HepG2 (cell line): ENCODE measurements around the gene SZRD1. TPM values are rescaled to one million over a fixed set of nuclear protein-coding genes. Genes with fewer than 3 reads are reported as not detected.

Experiments used
- ATAC-seq: fragments of 200-7000 bp; cut with Tn5 transposase; 3 replicates; pipeline ENCODE4 v1.9.1; 2020; ENCODE audit warnings: mild to moderate bottlenecking, moderate library complexity
- BruUV-seq: library from RNA; stranded (reverse); fragments of 400-500 nt; replicated peaks from 2 replicates; lab custom pipeline; 2021; lab: Mats Ljungman, UMichigan
- CTCF ChIA-PET: fragments of 300-600 bp; formaldehyde crosslinking; extraction: SDS; loops from one replicate; lab custom pipeline; 2021; ENCODE audit warnings: low total read pairs, inconsistent platforms, low intra/inter-chr PET ratio; lab: Yijun Ruan, JAX
- POLR2A ChIA-PET: fragments of 350-600 bp; sonication (Branson Sonifier 250); formaldehyde crosslinking; loops from one replicate; lab custom pipeline; 2020; ENCODE audit warnings: antibody characterized with exemption, inconsistent platforms; lab: Yijun Ruan, JAX
- DNase-seq: peaks from one replicate; pipeline ENCODE4 v3.0.0-alpha.2; 2015; ENCODE audit warnings: low spot score
- FAIRE-seq: peaks from 3 replicates; lab custom pipeline; 2011; peaks lifted over from hg19 to GRCh38; lab: Jason Lieb, UNC
- H2AFZ ChIP-seq: one replicate; pipeline ENCODE4 v1.6.1; 2011; ENCODE audit warnings: low read length, inconsistent platforms
- H3K27ac ChIP-seq: fragments of 300-600 bp; 3 replicates; pipeline ENCODE4 v1.8.0; 2011; ENCODE audit warnings: mixed run types, mild to moderate bottlenecking, mixed read lengths, low read length, inconsistent platforms; ENCODE audit not compliant: insufficient read depth; ENCODE audit errors: extremely low read length
- H3K27me3 ChIP-seq, 2 experiments: fragments of 200-600 bp in 1 of 2; 2 replicates in 1 of 2; 3 replicates in 1 of 2; pipeline versions ENCODE4 v1.6.0 to v1.8.0; 2011; ENCODE audit warnings: low read length in 2 of 2, mild to moderate bottlenecking in 2 of 2, moderate library complexity in 2 of 2, inconsistent platforms in 1 of 2; ENCODE audit not compliant: insufficient read depth in 2 of 2, control insufficient read depth in 1 of 2
- H3K36me3 ChIP-seq, 2 experiments: fragments of 200-600 bp in 1 of 2; replicated peaks in 1 of 2; 2 replicates in 1 of 2; 3 replicates in 1 of 2; pipeline versions ENCODE4 v1.5.1 to v1.8.0; 2011; ENCODE audit warnings: low read length in 2 of 2, inconsistent platforms in 1 of 2; ENCODE audit not compliant: insufficient read depth in 2 of 2, control insufficient read depth in 1 of 2
- H3K4me1 ChIP-seq: 2 replicates; pipeline ENCODE4 v1.5.1; 2012; ENCODE audit warnings: low read length, inconsistent platforms; ENCODE audit not compliant: insufficient read depth
- H3K4me2 ChIP-seq: 2 replicates; pipeline ENCODE4 v1.6.0; 2011; ENCODE audit warnings: low read depth, low read length, inconsistent platforms
- H3K4me3 ChIP-seq, 3 experiments: fragments of 200-600 bp in 1 of 3; sonication (generic), shearing (Covaris generic) in 1 of 3; replicated peaks in 1 of 3; 2 replicates each; pipeline ENCODE4 v1.5.1; 2011 to 2016; ENCODE audit warnings: low read length in 3 of 3, inconsistent platforms in 2 of 3, low read depth in 2 of 3, mild to moderate bottlenecking in 2 of 3, control low read depth in 1 of 3, mixed read lengths in 1 of 3; ENCODE audit not compliant: insufficient read depth in 1 of 3
- H3K79me2 ChIP-seq: one replicate; pipeline ENCODE4 v1.6.1; 2011; ENCODE audit warnings: low read length, inconsistent platforms; ENCODE audit not compliant: insufficient read depth
- H3K9ac ChIP-seq: 2 replicates; pipeline ENCODE4 v1.6.0; 2011; ENCODE audit warnings: mild to moderate bottlenecking, low read depth, low read length, inconsistent platforms; ENCODE audit not compliant: insufficient read depth
- H3K9me3 ChIP-seq: 2 replicates; pipeline ENCODE4 v1.5.1; 2012; ENCODE audit warnings: mild to moderate bottlenecking, low read length
- H4K20me1 ChIP-seq: 2 replicates; pipeline ENCODE4 v1.6.0; 2011; ENCODE audit warnings: inconsistent platforms, mild to moderate bottlenecking, low read length, moderate library complexity; ENCODE audit not compliant: insufficient read depth
- JARID2 ChIP-seq: sonication (generic); formaldehyde crosslinking; IDR thresholded peaks from 2 replicates; pipeline ENCODE4 v1.8.1; 2023; ENCODE audit warnings: missing genetic modification reagents, inconsistent platforms; ENCODE audit not compliant: insufficient replicate concordance
- KMT2B ChIP-seq: IDR thresholded peaks from 2 replicates; pipeline ENCODE4 v1.6.1; 2016; ENCODE audit warnings: missing genetic modification reagents, missing compliant biosample characterization
- MAFF ChIP-seq: IDR thresholded peaks from 2 replicates; pipeline ENCODE4 v1.6.1; 2011; ENCODE audit warnings: low read depth, low read length, improper control_type of control experiment
- MAFG ChIP-seq: sonication (generic); formaldehyde crosslinking; IDR thresholded peaks from 2 replicates; pipeline ENCODE4 v1.5.1; 2020; ENCODE audit warnings: mild to moderate bottlenecking, missing genetic modification reagents
- MAFK ChIP-seq, 2 experiments: IDR thresholded peaks in 1 of 2; conservative IDR thresholded peaks in 1 of 2; 2 replicates each; pipeline ENCODE4 v1.6.1; 2011; ENCODE audit warnings: improper control_type of control experiment in 2 of 2, low read length in 2 of 2
- RARG ChIP-seq: sonication (generic); formaldehyde crosslinking; IDR thresholded peaks from 2 replicates; pipeline ENCODE4 v1.4.0; 2020; ENCODE audit warnings: low read depth, mild to moderate bottlenecking, missing genetic modification reagents
- SRSF1 ChIP-seq: fragments of 200-400 bp; formaldehyde crosslinking; optimal IDR thresholded peaks from 2 replicates; pipeline ENCODE3; 2017; ENCODE audit warnings: mild to moderate bottlenecking, low read depth, low read length, moderate library complexity
- ZFY ChIP-seq: sonication (generic); formaldehyde crosslinking; IDR thresholded peaks from 2 replicates; pipeline ENCODE4 v1.4.0; 2020; ENCODE audit warnings: missing genetic modification reagents
- ZNF205 ChIP-seq: IDR thresholded peaks from 2 replicates; pipeline ENCODE4 v1.6.1; 2018; ENCODE audit warnings: missing biosample characterization, missing genetic modification reagents
- WGBS: methylation state at CpG from one replicate; pipeline ENCODE4 v1.1.6; 2017; ENCODE audit warnings: low lambda C conversion rate; 5-methylcytosine and 5-hydroxymethylcytosine counted together
- in situ Hi-C: cut with HindIII; loops from 2 replicates; pipeline ENCODE4 v1.10.0; 2017; ENCODE audit warnings: low pct_unique_long_range_greater_than_20kb; ENCODE audit not compliant: extremely low pct_ligation_motif_present
- intact Hi-C: fragments of 100-400 bp; cut with micrococcal nuclease; formaldehyde crosslinking; loops from one replicate; pipeline ENCODE4 v1.10.0; 2022; ENCODE audit not compliant: unreplicated experiment
- polyA plus RNA-seq, 8 experiments: library from polyadenylated mRNA; depleted of rRNA in 3 of 8; stranded (reverse) in 7 of 8; unstranded in 1 of 8; fragments of >200 nt; fragmentation: Illumina TruSeq in 4 of 8; extraction: Trizol in 4 of 8; gene quantifications; 2 replicates each; pipeline versions ENCODE4 v1.2.1 to v1.2.3, GENCODE V29; 2011 to 2016; ENCODE audit warnings: low read depth in 4 of 8, missing spikeins in 1 of 8, mixed read lengths in 1 of 8; ENCODE audit not compliant: insufficient read depth in 1 of 8
- total RNA-seq, 5 experiments: library from RNA; depleted of rRNA; stranded (reverse); fragments of >200 nt; fragmentation: Illumina TruSeq; extraction: Trizol; gene quantifications; 2 replicates each; pipeline ENCODE4 v1.2.3, GENCODE V29; 2016; ENCODE audit warnings: low read depth in 1 of 5

SZRD1 gene
- total and polyA plus RNA-seq, 2 of the 13 experiments (the other 11 are each of a cell fraction or from before 2014, with no cell fraction given): 28.5 to 41.4 TPM

DNA sequence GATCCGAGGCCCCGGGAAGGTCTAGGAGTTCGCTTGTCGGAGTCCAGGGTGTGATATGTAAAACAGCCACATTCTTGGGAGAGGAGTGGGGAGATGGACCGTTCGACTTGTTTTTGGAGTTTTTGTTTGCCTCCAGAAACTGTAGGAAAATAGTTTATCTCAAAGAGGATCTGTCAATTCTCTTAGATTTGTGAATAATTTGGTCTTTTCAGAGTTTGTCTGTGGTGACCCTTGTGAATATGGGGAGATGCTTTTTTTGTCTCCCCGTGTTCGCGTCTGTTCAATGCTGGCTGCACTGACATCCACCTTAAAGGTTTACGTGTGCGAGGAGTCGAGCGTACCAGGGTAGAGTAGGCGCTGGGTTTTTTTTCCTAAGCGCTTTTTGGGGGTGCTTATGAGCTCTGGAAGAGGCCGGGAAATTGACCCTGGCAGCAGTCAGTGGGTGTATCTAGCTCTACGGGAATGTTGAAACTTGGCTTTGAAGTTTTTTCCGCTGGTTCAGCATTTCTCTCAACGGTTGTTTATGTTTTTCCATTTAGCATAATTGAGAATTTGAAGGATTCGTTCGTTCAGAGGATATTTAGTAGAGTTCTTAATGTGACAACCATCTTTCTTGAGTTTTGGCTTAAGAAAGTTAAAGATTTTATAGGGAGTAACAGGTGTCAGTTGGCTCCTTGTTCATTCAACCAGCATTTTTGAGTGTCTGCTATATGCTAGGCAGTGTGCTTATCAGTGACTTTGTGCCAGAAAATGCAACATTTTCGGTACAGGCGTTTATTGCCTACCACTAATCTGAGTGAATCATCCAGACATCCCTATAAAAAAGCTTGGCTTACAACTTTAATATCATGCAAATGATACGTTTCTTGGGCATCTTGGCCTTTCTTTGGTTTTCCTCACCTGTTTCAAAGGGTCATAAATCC is 1.2 kb downstream of the SZRD1 start:
- H3K36me3 ChIP-seq: no peaks in the 10 kb centered on the region
- TF ChIP-seq MAFF: peak; percentile 97
- no peak for TF ChIP-seq ZFY (CRISPR knock-in tag)
- peak; percentile 55; the same call in 1 of the 2 replicates for TF ChIP-seq MAFG (CRISPR knock-in tag)
- peak; percentile 78 for TF ChIP-seq ZNF205
- peak; percentile 97 to 98 for TF ChIP-seq MAFK (conservative IDR thresholded peaks at IDR 0.05 in 1 of 2, IDR thresholded peaks at IDR 0.05 in 1 of 2; ENCODE audit: low read length in 2 of 2)
- TF ChIP-seq KMT2B (CRISPR knock-in tag): no peak
- TF ChIP-seq, all 625 proteins: peak for 4
- H3K9me3 ChIP-seq: no peaks in the 10 kb centered on the region
- H3K4me2 ChIP-seq: peak overlapping the region; percentile 91
- intact Hi-C loops (loop anchor here (1.0 kb wide), 1 partner anchor 16 kb away; the partner anchor contains the start of gene FBXO42), in situ Hi-C loops (no loop called here)
- peaks cover 39% of the 10 kb centered on the region for H4K20me1 ChIP-seq
- H3K27ac ChIP-seq: peak overlapping the region; percentile 88
- BruUV-seq: no TSS peak
- H3K79me2 ChIP-seq: peaks cover 56% of the 10 kb centered on the region
- ATAC-seq: no peak
- peaks cover 82% of the 10 kb centered on the region for H3K4me1 ChIP-seq
- H3K27me3 ChIP-seq: peaks cover 0 to 2% of the 10 kb centered on the region in 2 experiments; a peak in 1 of 5 replicates
- ChIA-PET POLR2A (interaction anchor here (1.2 to 2.2 kb wide), 5 partner anchors 12 to 145 kb away, joined by 4 to 7 read pairs (median 4); partner anchors contain the start of gene NECAP2), CTCF (no interaction called here)
- FAIRE-seq: no peak
- no peak for DNase-seq
- WGBS: 4% methylated on average over 24 of the region's 24 CpGs
- H2AFZ ChIP-seq: no peak overlapping the region
- peak overlapping the region; percentile 87 to 96 (median 94) for H3K4me3 ChIP-seq
- peak overlapping the region; percentile 91 for H3K9ac ChIP-seq

DNA sequence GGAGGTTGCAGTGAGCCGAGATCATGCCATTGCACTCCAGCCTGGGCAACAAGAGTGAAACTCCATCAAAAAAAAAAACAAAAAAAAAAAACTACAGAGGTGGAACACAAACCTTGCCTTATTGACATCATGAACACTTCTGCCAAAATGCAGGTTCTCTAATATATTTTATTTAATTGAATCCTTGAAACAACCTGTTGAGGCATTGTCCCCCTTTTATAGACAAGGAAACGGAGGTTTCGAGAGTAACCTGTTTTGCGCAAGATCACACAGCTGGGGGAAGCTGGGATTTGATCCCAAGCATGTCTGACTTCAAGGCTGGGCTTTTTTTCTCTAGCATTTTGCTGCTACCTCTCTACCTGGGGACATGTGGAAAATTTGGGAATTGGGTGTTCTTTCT is 2.8 kb downstream of the SZRD1 start:
- Histone ChIP-seq H3K27ac (no peak overlapping the region), H4K20me1 (peaks cover 49% of the 10 kb centered on the region), H2AFZ (no peak overlapping the region), H3K9me3 (no peaks in the 10 kb centered on the region), H3K4me1 (peaks cover 82% of the 10 kb centered on the region), H3K4me3 (no peak overlapping the region), H3K27me3 (peaks cover 0 to 2% of the 10 kb centered on the region in 2 experiments; a peak in 1 of 5 replicates), H3K9ac (no peak overlapping the region), H3K4me2 (no peak overlapping the region), H3K79me2 (peaks cover 69% of the 10 kb centered on the region), H3K36me3 (no peaks in the 10 kb centered on the region; a peak in 1 of 5 replicates)
- WGBS: 98% methylated on average over 4 of the region's 4 CpGs
- ChIA-PET CTCF (no interaction called here), POLR2A (interaction anchor here (0.7 kb wide), 1 partner anchor 16 kb away, joined by 3 read pairs; no protein-coding TSS in a partner anchor)
- FAIRE-seq (no peak), ATAC-seq (no peak), DNase-seq (no peak)
- BruUV-seq: no TSS peak
- in situ Hi-C loops: no loop called here
- TF ChIP-seq RARG (no peak), JARID2 (no peak), SRSF1 (no peak)
- intact Hi-C loops: no loop called here
